ENCODE measurements around the gene DCLRE1A. TPM values are rescaled to one million over a fixed set of nuclear protein-coding genes. Genes with fewer than 3 reads are reported as not detected.

DCLRE1A gene
- total RNA-seq, 1 donor from 2014 or later, result 2.8 TPM

DNA sequence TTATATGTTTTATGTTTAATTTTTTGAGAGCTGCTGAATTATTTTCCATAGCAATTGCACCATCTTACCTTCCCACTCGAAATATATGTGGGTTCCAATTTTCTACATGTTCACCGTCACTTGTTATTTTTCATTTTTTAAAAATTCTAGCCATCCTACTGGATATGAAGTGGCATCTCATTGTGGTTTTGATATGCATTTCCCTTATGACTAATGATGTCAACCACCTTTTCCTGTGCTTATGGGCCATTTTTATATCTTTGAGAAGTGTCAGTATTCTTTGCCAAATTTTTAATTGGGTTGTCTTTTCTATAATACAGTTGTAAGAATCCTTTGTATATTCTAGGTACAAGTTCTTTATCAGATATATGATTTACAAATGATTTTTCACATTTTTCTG lies 28.4 kb upstream of the DCLRE1A start:
- H3K4me3 Mint-ChIP-seq (ENCODE audit: unreplicated experiment), result no peak overlapping the region
- TF ChIP-seq, protein P1, sequence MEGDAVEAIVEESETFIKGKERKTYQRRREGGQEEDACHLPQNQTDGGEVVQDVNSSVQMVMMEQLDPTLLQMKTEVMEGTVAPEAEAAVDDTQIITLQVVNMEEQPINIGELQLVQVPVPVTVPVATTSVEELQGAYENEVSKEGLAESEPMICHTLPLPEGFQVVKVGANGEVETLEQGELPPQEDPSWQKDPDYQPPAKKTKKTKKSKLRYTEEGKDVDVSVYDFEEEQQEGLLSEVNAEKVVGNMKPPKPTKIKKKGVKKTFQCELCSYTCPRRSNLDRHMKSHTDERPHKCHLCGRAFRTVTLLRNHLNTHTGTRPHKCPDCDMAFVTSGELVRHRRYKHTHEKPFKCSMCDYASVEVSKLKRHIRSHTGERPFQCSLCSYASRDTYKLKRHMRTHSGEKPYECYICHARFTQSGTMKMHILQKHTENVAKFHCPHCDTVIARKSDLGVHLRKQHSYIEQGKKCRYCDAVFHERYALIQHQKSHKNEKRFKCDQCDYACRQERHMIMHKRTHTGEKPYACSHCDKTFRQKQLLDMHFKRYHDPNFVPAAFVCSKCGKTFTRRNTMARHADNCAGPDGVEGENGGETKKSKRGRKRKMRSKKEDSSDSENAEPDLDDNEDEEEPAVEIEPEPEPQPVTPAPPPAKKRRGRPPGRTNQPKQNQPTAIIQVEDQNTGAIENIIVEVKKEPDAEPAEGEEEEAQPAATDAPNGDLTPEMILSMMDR (IDR thresholded peaks at IDR 0.05; ENCODE audit: partially characterized antibody, unreplicated experiment), result no peak
- DNase-seq, result no peak
- no peaks in the 10 kb centered on the region for H3K27me3 Mint-ChIP-seq (ENCODE audit: unreplicated experiment)
- H3K27ac Mint-ChIP-seq (ENCODE audit: unreplicated experiment), result no peak overlapping the region
- H3K36me3 Mint-ChIP-seq (ENCODE audit: unreplicated experiment), result no peaks in the 10 kb centered on the region
- no peaks in the 10 kb centered on the region for H3K4me1 Mint-ChIP-seq (ENCODE audit: low read depth, unreplicated experiment)
- H3K9me3 Mint-ChIP-seq (ENCODE audit: unreplicated experiment), result no peaks in the 10 kb centered on the region

DNA sequence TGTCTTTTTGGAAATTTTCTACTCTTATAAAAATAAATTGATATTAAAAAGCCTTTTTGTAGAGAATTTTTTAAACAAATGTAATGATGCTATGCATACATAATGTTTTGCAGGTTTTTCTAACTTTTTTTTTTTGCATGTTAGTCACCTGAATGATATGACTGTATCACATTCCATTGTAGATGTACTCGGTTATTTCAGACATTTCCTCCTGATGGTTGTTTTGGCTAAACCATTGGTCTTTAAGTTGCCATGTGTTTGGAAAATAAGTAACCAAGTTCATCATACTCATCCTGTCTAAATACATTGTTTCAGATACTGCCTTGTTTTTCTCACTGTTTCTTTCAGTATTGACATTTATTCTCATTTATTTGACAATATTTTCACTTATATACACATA lies 26.4 kb upstream of the DCLRE1A start:
- no peak overlapping the region for H3K4me3 Mint-ChIP-seq (ENCODE audit: unreplicated experiment)
- no peak for DNase-seq
- no peaks in the 10 kb centered on the region for H3K4me1 Mint-ChIP-seq (ENCODE audit: low read depth, unreplicated experiment)
- TF ChIP-seq, protein P1 (IDR thresholded peaks at IDR 0.05; ENCODE audit: partially characterized antibody, unreplicated experiment), result no peak
- H3K36me3 Mint-ChIP-seq (ENCODE audit: unreplicated experiment), result no peaks in the 10 kb centered on the region
- no peak overlapping the region for H3K27ac Mint-ChIP-seq (ENCODE audit: unreplicated experiment)
- no peaks in the 10 kb centered on the region for H3K27me3 Mint-ChIP-seq (ENCODE audit: unreplicated experiment)
- no peaks in the 10 kb centered on the region for H3K9me3 Mint-ChIP-seq (ENCODE audit: unreplicated experiment)

DNA sequence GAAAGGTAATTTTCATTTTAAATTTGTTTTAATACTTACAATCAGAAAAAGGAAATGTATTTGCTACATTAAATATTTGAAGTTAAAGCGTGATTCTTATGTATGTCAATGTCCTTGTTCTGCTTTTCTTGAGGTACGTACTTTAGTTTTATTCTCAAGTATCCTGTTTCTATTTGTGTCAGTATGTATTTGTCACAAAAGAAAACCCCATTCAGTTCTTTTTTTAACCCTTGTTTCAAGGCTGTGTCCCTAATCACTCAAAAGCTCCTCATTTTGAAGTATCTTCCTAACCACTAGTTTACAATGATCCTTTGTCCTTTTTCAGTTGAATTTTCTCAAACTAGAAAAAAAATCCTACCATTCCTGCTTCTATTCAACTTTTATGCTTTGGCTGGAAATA lies 25.8 kb upstream of the DCLRE1A start:
- no peak for DNase-seq
- TF ChIP-seq, protein P1 (IDR thresholded peaks at IDR 0.05; ENCODE audit: partially characterized antibody, unreplicated experiment), result no peak
- Mint-ChIP-seq H3K4me3 (ENCODE audit: unreplicated experiment) (no peak overlapping the region), H3K27ac (ENCODE audit: unreplicated experiment) (no peak overlapping the region), H3K27me3 (ENCODE audit: unreplicated experiment) (no peaks in the 10 kb centered on the region), H3K4me1 (ENCODE audit: low read depth, unreplicated experiment) (no peaks in the 10 kb centered on the region), H3K9me3 (ENCODE audit: unreplicated experiment) (no peaks in the 10 kb centered on the region), H3K36me3 (ENCODE audit: unreplicated experiment) (no peaks in the 10 kb centered on the region)

DNA sequence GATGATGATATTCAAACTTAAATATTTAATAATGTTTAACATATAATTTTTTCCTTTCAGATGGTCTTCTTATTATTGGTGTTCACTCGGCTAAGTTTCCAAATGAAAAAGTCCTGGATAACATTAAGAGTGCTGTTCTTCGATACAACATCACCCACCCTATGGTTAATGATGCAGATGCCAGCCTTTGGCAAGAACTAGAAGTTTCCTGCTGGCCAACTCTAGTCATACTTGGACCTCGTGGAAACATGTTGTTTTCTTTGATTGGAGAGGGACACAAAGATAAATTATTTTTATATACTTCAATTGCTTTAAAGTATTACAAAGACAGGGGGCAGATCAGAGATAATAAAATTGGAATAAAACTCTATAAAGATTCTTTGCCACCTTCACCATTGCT lies 22.6 kb upstream of the DCLRE1A start:
- no peaks in the 10 kb centered on the region for H3K27me3 Mint-ChIP-seq (ENCODE audit: unreplicated experiment)
- no peak overlapping the region for H3K27ac Mint-ChIP-seq (ENCODE audit: unreplicated experiment)
- H3K4me3 Mint-ChIP-seq (ENCODE audit: unreplicated experiment), result no peak overlapping the region
- no peaks in the 10 kb centered on the region for H3K4me1 Mint-ChIP-seq (ENCODE audit: low read depth, unreplicated experiment)
- no peak for DNase-seq
- H3K9me3 Mint-ChIP-seq (ENCODE audit: unreplicated experiment), result peaks cover 4% of the 10 kb centered on the region
- peaks cover 7% of the 10 kb centered on the region for H3K36me3 Mint-ChIP-seq (ENCODE audit: unreplicated experiment)
- TF ChIP-seq, protein P1 (IDR thresholded peaks at IDR 0.05; ENCODE audit: partially characterized antibody, unreplicated experiment), result no peak

DNA sequence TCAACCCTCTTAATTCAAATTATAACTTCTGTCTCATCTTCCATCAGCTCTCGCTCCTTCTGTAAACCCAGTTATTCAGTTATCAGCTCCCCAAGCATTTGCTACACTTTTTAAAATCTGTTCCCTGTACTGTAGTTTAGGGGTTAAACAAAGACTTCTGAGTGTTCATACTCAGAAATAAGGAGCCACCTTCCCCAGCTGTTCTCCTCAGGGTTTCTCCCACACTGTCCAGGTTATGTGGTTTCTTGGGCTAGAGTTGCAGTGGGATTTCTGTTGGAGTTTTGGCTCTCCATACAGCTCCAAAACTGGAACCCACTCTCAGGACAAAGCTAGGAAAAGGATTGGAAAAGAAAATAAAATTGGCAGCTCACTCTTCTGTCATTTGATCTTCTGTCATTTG lies 21.3 kb upstream of the DCLRE1A start:
- no peak overlapping the region for H3K4me3 Mint-ChIP-seq (ENCODE audit: unreplicated experiment)
- no peak for DNase-seq
- peaks cover 7% of the 10 kb centered on the region for H3K36me3 Mint-ChIP-seq (ENCODE audit: unreplicated experiment)
- H3K9me3 Mint-ChIP-seq (ENCODE audit: unreplicated experiment), result peaks cover 4% of the 10 kb centered on the region
- no peak overlapping the region for H3K27ac Mint-ChIP-seq (ENCODE audit: unreplicated experiment)
- no peaks in the 10 kb centered on the region for H3K4me1 Mint-ChIP-seq (ENCODE audit: low read depth, unreplicated experiment)
- TF ChIP-seq, protein P1 (IDR thresholded peaks at IDR 0.05; ENCODE audit: partially characterized antibody, unreplicated experiment), result no peak
- no peaks in the 10 kb centered on the region for H3K27me3 Mint-ChIP-seq (ENCODE audit: unreplicated experiment)
